A673 (cell line): ENCODE results near the gene ABCG1. TPM values are rescaled to one million over a fixed set of nuclear protein-coding genes. Genes with fewer than 3 reads are reported as not detected.

ENCODE experiments used
- BruUV-seq: library from RNA; stranded (reverse); fragments of 400-500 nt; replicated peaks from 2 replicates; lab custom pipeline; 2021; lab: Mats Ljungman, UMichigan
- CTCF ChIA-PET: fragments of 300-600 bp; sonication (Branson Sonifier 250); formaldehyde crosslinking; loops from one replicate; lab custom pipeline; 2022; ENCODE audit warnings: antibody characterized with exemption; lab: Charles Lee
- POLR2A ChIA-PET: fragments of 300-600 bp; sonication (Branson Sonifier 250); formaldehyde crosslinking; loops from one replicate; lab custom pipeline; 2022; ENCODE audit warnings: antibody characterized with exemption; ENCODE audit not compliant: low non-redundant PET; lab: Charles Lee
- DNase-seq: peaks from one replicate; pipeline ENCODE4 v3.0.0-alpha.2; 2015; ENCODE audit warnings: low spot score
- H3K27ac ChIP-seq: fragments of 200-600 bp; sonication (generic); 2 replicates; pipeline ENCODE4 v1.5.1; 2016; ENCODE audit warnings: mixed run types, low read depth, mild to moderate bottlenecking, mixed read lengths, antibody characterized with exemption, low read length; ENCODE audit not compliant: poor library complexity, severe bottlenecking
- H3K27me3 ChIP-seq: fragments of 200-600 bp; sonication (generic); replicated peaks from 2 replicates; pipeline ENCODE4 v1.6.1; 2017; ENCODE audit warnings: mixed run types, low read depth, mild to moderate bottlenecking, mixed read lengths, antibody characterized with exemption, low read length; ENCODE audit not compliant: insufficient read depth, poor library complexity
- H3K36me3 ChIP-seq: fragments of 200-600 bp; sonication (generic); 2 replicates; pipeline ENCODE4 v1.6.1; 2016; ENCODE audit warnings: mixed run types, mild to moderate bottlenecking, mixed read lengths, antibody characterized with exemption, low read length; ENCODE audit not compliant: insufficient read depth, poor library complexity, severe bottlenecking
- H3K4me1 ChIP-seq: fragments of 200-600 bp; sonication (generic); 2 replicates; pipeline ENCODE4 v1.6.1; 2017; ENCODE audit warnings: mixed run types, mild to moderate bottlenecking, mixed read lengths, antibody characterized with exemption, low read length; ENCODE audit not compliant: insufficient read depth, poor library complexity, severe bottlenecking
- H3K4me3 ChIP-seq: fragments of 200-600 bp; sonication (generic); 2 replicates; pipeline ENCODE4 v1.5.1; 2016; ENCODE audit warnings: low read depth, mixed run types, mild to moderate bottlenecking, mixed read lengths, low read length; ENCODE audit not compliant: poor library complexity, severe bottlenecking
- H3K9me3 ChIP-seq: fragments of 200-600 bp; sonication (generic); 2 replicates; pipeline ENCODE4 v1.6.1; 2016; ENCODE audit warnings: mixed run types, low read depth, mild to moderate bottlenecking, mixed read lengths, antibody characterized with exemption, low read length; ENCODE audit not compliant: poor library complexity, severe bottlenecking
- CTCF ChIP-seq: fragments of 300-800, 200-600 bp; sonication (generic); conservative IDR thresholded peaks from 2 replicates; pipeline ENCODE4 v1.5.1; 2017; ENCODE audit warnings: low read depth, mild to moderate bottlenecking, antibody characterized with exemption, low read length, moderate library complexity, mixed read lengths
- EZH2 ChIP-seq: fragments of 200-600 bp; sonication (generic); IDR thresholded peaks from 2 replicates; pipeline ENCODE4 v1.6.1; 2017; ENCODE audit warnings: borderline replicate concordance, low read depth, mild to moderate bottlenecking, mixed read lengths, antibody characterized with exemption, low read length; ENCODE audit not compliant: poor library complexity, severe bottlenecking
- intact Hi-C: fragments of 100-400 bp; cut with micrococcal nuclease; formaldehyde crosslinking; loops from one replicate; pipeline ENCODE4 v1.10.0; 2022; ENCODE audit not compliant: unreplicated experiment
- total RNA-seq: library from RNA; stranded (reverse); gene quantifications from 2 replicates; pipeline ENCODE4 v1.2.3, GENCODE V29; 2021

Gene ABCG1
- total RNA-seq, 1 experiment from 2014 or later = 3.4 TPM

DNA sequence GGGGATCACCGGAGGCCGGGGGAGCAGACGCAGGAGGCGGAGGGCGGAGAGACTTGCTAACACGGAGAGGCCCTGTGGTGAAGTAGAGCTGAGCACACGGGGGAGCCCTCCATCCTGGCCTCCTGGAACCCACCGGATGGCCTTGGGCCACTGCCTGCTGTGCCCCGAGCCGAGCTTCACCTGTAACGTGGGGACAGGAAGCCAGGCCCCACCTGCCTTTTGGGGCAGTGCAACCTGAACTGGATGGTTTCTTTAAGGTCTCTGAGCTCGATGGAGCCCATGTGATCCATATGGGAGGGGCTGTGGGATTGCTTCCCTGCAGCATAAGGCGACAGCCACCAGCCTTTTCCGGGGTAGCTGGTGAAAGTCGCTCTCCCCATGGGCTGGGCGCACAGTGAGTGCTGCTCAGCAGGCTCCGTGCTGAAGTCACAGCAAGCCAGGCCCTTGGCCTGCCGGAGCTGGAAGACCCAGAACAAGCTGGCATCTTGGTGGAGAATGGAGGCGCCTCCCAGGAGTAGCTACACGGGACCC is 60.5 kb downstream of the ABCG1 start:
- TF ChIP-seq EZH2 (no peak), CTCF (no peak)
- no peak overlapping the region for H3K27ac ChIP-seq
- ChIA-PET CTCF (no interaction called here), POLR2A (no interaction called here)
- H3K36me3 ChIP-seq = no peaks in the 10 kb centered on the region
- DNase-seq = no peak
- intact Hi-C loops = no loop called here
- BruUV-seq = no TSS peak
- no peak overlapping the region for H3K4me3 ChIP-seq
- H3K27me3 ChIP-seq = no peaks in the 10 kb centered on the region
- H3K4me1 ChIP-seq = no peaks in the 10 kb centered on the region
- H3K9me3 ChIP-seq = no peaks in the 10 kb centered on the region

DNA sequence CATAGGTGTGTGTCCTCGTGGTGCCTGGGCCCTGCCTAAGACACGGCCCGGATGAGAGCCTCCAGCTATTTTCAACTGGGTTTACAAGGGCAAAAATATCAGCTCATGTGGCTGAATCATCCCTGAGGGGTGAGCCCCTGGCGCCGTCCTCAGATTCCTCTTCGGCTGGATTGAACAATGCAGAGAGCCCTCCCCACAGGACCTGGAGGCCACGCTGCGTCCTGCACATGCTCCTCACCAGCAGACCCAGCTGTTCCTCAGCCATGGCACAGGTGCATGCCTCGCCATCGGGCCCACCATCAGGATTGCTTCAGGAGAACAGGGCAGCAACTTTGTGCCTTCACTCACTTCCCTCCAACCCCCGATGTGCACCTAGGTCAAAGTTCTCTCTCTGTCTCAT is 60.9 kb downstream of the ABCG1 start:
- BruUV-seq = no TSS peak
- H3K9me3 ChIP-seq = no peaks in the 10 kb centered on the region
- H3K27me3 ChIP-seq = no peaks in the 10 kb centered on the region
- no peaks in the 10 kb centered on the region for H3K4me1 ChIP-seq
- no peaks in the 10 kb centered on the region for H3K36me3 ChIP-seq
- no peak for DNase-seq
- ChIA-PET CTCF (no interaction called here), POLR2A (no interaction called here)
- intact Hi-C loops = no loop called here
- H3K27ac ChIP-seq = no peak overlapping the region
- TF ChIP-seq CTCF (no peak), EZH2 (no peak)
- no peak overlapping the region for H3K4me3 ChIP-seq

DNA sequence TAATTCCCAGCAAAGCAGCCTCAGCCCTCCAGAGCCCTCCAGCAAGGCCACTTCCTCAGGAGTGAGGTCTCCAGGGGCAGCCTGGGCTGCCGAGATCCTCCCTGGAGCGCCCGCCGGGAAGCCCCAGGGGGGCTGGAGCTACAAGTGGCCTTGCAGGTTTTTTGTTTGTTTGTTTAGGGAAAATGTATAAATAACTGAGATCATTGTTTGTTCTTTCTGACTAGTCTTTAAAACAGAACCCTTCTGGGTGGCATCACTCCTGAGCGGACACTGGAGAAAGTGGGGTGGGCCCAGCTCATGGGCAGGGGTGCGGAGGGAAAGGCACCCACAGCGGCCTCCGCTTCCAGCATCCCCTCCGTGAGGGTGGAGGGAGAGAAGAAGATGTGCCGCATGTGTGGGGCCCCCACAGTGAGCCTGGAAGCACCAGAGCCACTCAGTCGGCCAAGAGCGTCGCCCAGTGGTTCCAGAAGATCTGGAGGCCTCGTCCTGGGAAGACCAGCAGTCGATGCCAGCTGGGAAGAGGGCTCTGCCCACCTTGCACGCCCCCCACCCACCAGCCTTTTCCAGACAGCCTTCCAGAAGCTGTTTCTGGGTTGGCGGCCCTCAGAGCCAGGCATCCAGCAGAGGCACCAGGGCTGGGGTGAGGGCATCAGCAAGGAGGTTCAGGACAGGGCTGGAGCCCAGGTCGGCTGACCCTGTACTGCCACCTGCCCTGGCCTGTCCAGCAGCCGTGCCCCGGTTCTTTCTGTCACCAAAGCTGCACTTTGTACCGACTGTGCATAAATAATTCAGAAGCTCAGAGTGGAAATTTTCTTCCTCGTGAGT is 61.6 kb downstream of the ABCG1 start:
- Histone ChIP-seq H3K4me1 (no peaks in the 10 kb centered on the region), H3K36me3 (no peaks in the 10 kb centered on the region), H3K4me3 (no peak overlapping the region), H3K27ac (no peak overlapping the region), H3K27me3 (no peaks in the 10 kb centered on the region), H3K9me3 (no peaks in the 10 kb centered on the region)
- POLR2A ChIA-PET = no interaction called here
- CTCF ChIA-PET = no interaction called here
- no peak for DNase-seq
- intact Hi-C loops = no loop called here
- BruUV-seq = no TSS peak
- TF ChIP-seq CTCF (no peak), EZH2 (no peak)
